K562 (cell line): ENCODE data around the gene PPP1R14B. TPM values are rescaled to one million over a fixed set of nuclear protein-coding genes. Genes with fewer than 3 reads are reported as not detected.

Experiments
- ATF2 ChIP-seq: sonication (generic); formaldehyde crosslinking; IDR thresholded peaks from 2 replicates; pipeline ENCODE4 v1.8.1; 2022; ENCODE audit warnings: missing genetic modification reagents
- BMI1 ChIP-seq: fragments of 150-350 bp; IDR thresholded peaks from 2 replicates; pipeline ENCODE4 v1.6.1; 2014; ENCODE audit warnings: low read length
- CAMTA2 ChIP-seq: fragments of 250-450 bp; sonication (Bioruptor Pico); conservative IDR thresholded peaks from 2 replicates; pipeline ENCODE4 v1.5.1; 2022
- CGGBP1 ChIP-seq: fragments of 250-450 bp; sonication (Bioruptor Pico); IDR thresholded peaks from 2 replicates; pipeline ENCODE4 v1.9.0; 2021; ENCODE audit warnings: mild to moderate bottlenecking
- CREB1 ChIP-seq, 2 experiments: sonication (generic) in 1 of 2; formaldehyde crosslinking in 1 of 2; IDR thresholded peaks; 2 replicates each; pipeline versions ENCODE4 v1.6.1 to v1.8.0; 2012 to 2022; ENCODE audit warnings: inconsistent platforms in 1 of 2, mild to moderate bottlenecking in 1 of 2, missing genetic modification reagents in 1 of 2, moderate library complexity in 1 of 2
- EGR1 ChIP-seq: fragments of 450-650 bp; conservative IDR thresholded peaks from 2 replicates; pipeline ENCODE4 v1.6.1; 2017; ENCODE audit warnings: mild to moderate bottlenecking
- ESRRA ChIP-seq: fragments of 450-650 bp; IDR thresholded peaks from 2 replicates; pipeline ENCODE4 v1.6.1; 2014; ENCODE audit warnings: low read depth, mild to moderate bottlenecking, moderate library complexity, borderline replicate concordance
- HNRNPUL1 ChIP-seq: fragments of 200-400 bp; formaldehyde crosslinking; IDR thresholded peaks from 2 replicates; pipeline ENCODE4 v1.6.1; 2017; ENCODE audit warnings: low read length
- HOXB6 ChIP-seq: fragments of 250-450 bp; sonication (Bioruptor Pico); IDR thresholded peaks from 2 replicates; pipeline ENCODE4 v1.5.1; 2022; ENCODE audit warnings: mild to moderate bottlenecking, borderline replicate concordance
- MTA2 ChIP-seq: fragments of 450-650 bp; IDR thresholded peaks from 2 replicates; pipeline ENCODE4 v1.6.1; 2016; ENCODE audit warnings: low read depth
- MTA3 ChIP-seq: fragments of 450-650 bp; formaldehyde crosslinking; IDR thresholded peaks from 2 replicates; pipeline ENCODE4 v1.6.1; 2017; ENCODE audit warnings: mild to moderate bottlenecking, borderline replicate concordance
- NCOA1 ChIP-seq: fragments of 450-650 bp; IDR thresholded peaks from 2 replicates; pipeline ENCODE4 v1.6.1; 2016; ENCODE audit warnings: low read depth
- NUFIP1 ChIP-seq: fragments of 450-650 bp; IDR thresholded peaks from 2 replicates; pipeline ENCODE4 v1.6.1; 2018; ENCODE audit not compliant: partially characterized antibody
- RBM14 ChIP-seq: fragments of 200-400 bp; formaldehyde crosslinking; IDR thresholded peaks from 2 replicates; pipeline ENCODE4 v1.6.1; 2018; ENCODE audit warnings: low read depth, mild to moderate bottlenecking, low read length, moderate library complexity, borderline replicate concordance; ENCODE audit not compliant: insufficient read depth
- SETDB1 ChIP-seq: IDR thresholded peaks from one replicate; pipeline ENCODE4 v1.6.1; 2012; ENCODE audit warnings: low read length, control low read depth, inconsistent platforms
- SMARCA4 ChIP-seq: fragments of 450-650 bp; IDR thresholded peaks from 2 replicates; pipeline ENCODE4 v1.6.1; 2016
- SREBF1 ChIP-seq: fragments of 150-350 bp; IDR thresholded peaks from 2 replicates; pipeline ENCODE4 v1.6.1; 2014; ENCODE audit warnings: antibody characterized with exemption, low read depth, low read length, borderline replicate concordance
- TAF7 ChIP-seq: fragments of 450-650 bp; IDR thresholded peaks from 2 replicates; pipeline ENCODE4 v1.6.1; 2016; ENCODE audit warnings: missing genetic modification characterization, missing compliant biosample characterization
- THRB ChIP-seq: fragments of 450-650 bp; formaldehyde crosslinking; conservative IDR thresholded peaks from 2 replicates; pipeline ENCODE4 v1.4.0; 2022; ENCODE audit warnings: mild to moderate bottlenecking, missing genetic modification characterization
- TSC22D4 ChIP-seq: fragments of 450-650 bp; IDR thresholded peaks from 2 replicates; pipeline ENCODE4 v1.6.1; 2016; ENCODE audit warnings: missing genetic modification characterization, missing biosample characterization, control low read depth
- ZBTB26 ChIP-seq: fragments of 450-650 bp; formaldehyde crosslinking; IDR thresholded peaks from 2 replicates; pipeline ENCODE4 v1.4.0; 2022; ENCODE audit warnings: missing genetic modification characterization
- ZFX ChIP-seq: sonication (generic); formaldehyde crosslinking; IDR thresholded peaks from 2 replicates; pipeline ENCODE4 v1.8.0; 2022; ENCODE audit warnings: mild to moderate bottlenecking, missing genetic modification reagents, moderate library complexity
- ZNF143 ChIP-seq: sonication (generic); formaldehyde crosslinking; IDR thresholded peaks from 2 replicates; pipeline ENCODE4 v1.9.0; 2022; ENCODE audit warnings: mild to moderate bottlenecking, missing genetic modification reagents
- ZNF511 ChIP-seq: sonication (generic); formaldehyde crosslinking; IDR thresholded peaks from 2 replicates; pipeline ENCODE4 v1.8.0; 2022; ENCODE audit warnings: mild to moderate bottlenecking, missing genetic modification reagents
- ZNF695 ChIP-seq: fragments of 450-650 bp; formaldehyde crosslinking; IDR thresholded peaks from 2 replicates; pipeline ENCODE4 v1.4.0; 2020; ENCODE audit warnings: mild to moderate bottlenecking, moderate library complexity
- polyA plus RNA-seq, 8 experiments: library from polyadenylated mRNA; depleted of rRNA in 4 of 8; stranded (reverse) in 5 of 8; unstranded in 3 of 8; fragments of >200 nt; fragmentation: Nextera tagmentation in 2 of 8; fragmentation: Illumina TruSeq in 1 of 8; extraction: Ambion mirVana in 2 of 8; extraction: Trizol in 1 of 8; gene quantifications; 2 replicates each; pipeline versions ENCODE4 v1.2.1 to v1.2.3, GENCODE V29; 2011 to 2014; ENCODE audit warnings: inconsistent platforms in 1 of 8, missing spikeins in 1 of 8
- total RNA-seq, 7 experiments: library from RNA; depleted of rRNA in 6 of 7; stranded (reverse); fragments of >200 nt in 6 of 7; fragmentation: Illumina TruSeq in 2 of 7; extraction: Trizol in 2 of 7; gene quantifications; 2 replicates each; pipeline versions ENCODE4 v1.2.1 to v1.2.3, GENCODE V29; 2011 to 2021; ENCODE audit warnings: low replicate concordance in 1 of 7

The PPP1R14B gene
- total and polyA plus RNA-seq, 9 of the 15 experiments (the other 6 are each of a cell fraction or from before 2014, with no cell fraction given), result 7.7 to 566 (median 212) TPM

GRCh38 chr11:64207256-64208085 is 39.3 kb downstream of the PPP1R14B start (continued):
- peak; percentile 42; the same call in 1 of the 2 replicates for TF ChIP-seq CREB1 (IDR thresholded peaks at IDR 0.05)
- peak; percentile 65 for TF ChIP-seq CREB1 (CRISPR knock-in tag; IDR thresholded peaks at IDR 0.05)
- peak; percentile 83 for TF ChIP-seq TAF7
- no peak for TF ChIP-seq TSC22D4 (tag)
- TF ChIP-seq ZNF695 (CRISPR knock-in tag), result no peak
- TF ChIP-seq MTA3, result no peak; the same call in 1 of the 2 replicates
- TF ChIP-seq BMI1, result no peak
- TF ChIP-seq EGR1, result peak; percentile 56
- TF ChIP-seq CGGBP1 (CRISPR knock-in tag), result no peak
- no peak for TF ChIP-seq ATF2 (CRISPR knock-in tag)
- no peak for TF ChIP-seq SETDB1
- peak; percentile 31; the same call in 1 of the 2 replicates for TF ChIP-seq ZNF511 (CRISPR knock-in tag)
- peak; percentile 61; the same call in 1 of the 2 replicates for TF ChIP-seq NCOA1
- TF ChIP-seq HNRNPUL1, result no peak
- no peak; the same call in 1 of the 2 replicates for TF ChIP-seq ZNF143 (CRISPR knock-in tag)
- TF ChIP-seq ZFX (CRISPR knock-in tag), result peak; percentile 79; the same call in 1 of the 2 replicates
- TF ChIP-seq THRB (CRISPR knock-in tag), result no peak
- TF ChIP-seq ESRRA, result no peak
- TF ChIP-seq SMARCA4, result peak; percentile 79
- TF ChIP-seq SREBF1, result no peak
- TF ChIP-seq RBM14, result no peak
- no peak for TF ChIP-seq ZBTB26 (CRISPR knock-in tag)
- no peak for TF ChIP-seq NUFIP1
- no peak for TF ChIP-seq MTA2
- no peak for TF ChIP-seq CAMTA2 (CRISPR knock-in tag)
- no peak for TF ChIP-seq HOXB6
